Dendritic cell treated with granulocyte-macrophage colony-stimulating factor and Interleukin-4, amounts not matched to agents 40 ng/mL and 50 ng/mL, for 4 days (primary cell): ENCODE measurements around the gene CMSS1.

Source experiments
- H3K27ac Mint-ChIP-seq: one replicate; pipeline ENCODE4 v1.8.0; 2022; ENCODE audit warnings: mild to moderate bottlenecking, mixed read lengths
- H3K27me3 Mint-ChIP-seq: one replicate; pipeline ENCODE4 v1.8.0; 2022; ENCODE audit warnings: mild to moderate bottlenecking, mixed read lengths
- H3K36me3 Mint-ChIP-seq: one replicate; pipeline ENCODE4 v1.8.0; 2022; ENCODE audit warnings: low read depth, mixed read lengths
- H3K4me1 Mint-ChIP-seq: one replicate; pipeline ENCODE4 v1.8.0; 2022; ENCODE audit warnings: low read depth, mixed read lengths
- H3K4me3 Mint-ChIP-seq: one replicate; pipeline ENCODE4 v1.8.0; 2022; ENCODE audit warnings: mild to moderate bottlenecking, moderate library complexity, mixed read lengths
- H3K9me3 Mint-ChIP-seq: one replicate; pipeline ENCODE4 v1.8.0; 2022; ENCODE audit warnings: mixed read lengths
- intact Hi-C: fragments of 100-400 bp; cut with micrococcal nuclease; formaldehyde crosslinking; loops from one replicate; pipeline ENCODE4 v1.15.0; 2022

CMSS1 gene

GRCh38 chr3:99878005-99878404 is 60.3 kb downstream of the CMSS1 start:
- peaks cover 31% of the 10 kb centered on the region for H3K4me1 Mint-ChIP-seq
- no peaks in the 10 kb centered on the region for H3K9me3 Mint-ChIP-seq
- H3K27me3 Mint-ChIP-seq = no peaks in the 10 kb centered on the region
- H3K27ac Mint-ChIP-seq = peak overlapping the region; percentile 35
- no peak overlapping the region for H3K4me3 Mint-ChIP-seq
- H3K36me3 Mint-ChIP-seq = no peaks in the 10 kb centered on the region
- intact Hi-C loops = loop anchor here (5.0 kb wide), 2 partner anchors 61 to 164 kb away; partner anchors contain the start of gene CMSS1

GRCh38 chr3:99879275-99879674 is 61.6 kb downstream of the CMSS1 start:
- Mint-ChIP-seq H3K27ac (no peak overlapping the region), H3K4me1 (peaks cover 36% of the 10 kb centered on the region), H3K4me3 (no peak overlapping the region), H3K9me3 (no peaks in the 10 kb centered on the region), H3K36me3 (no peaks in the 10 kb centered on the region), H3K27me3 (no peaks in the 10 kb centered on the region)
- intact Hi-C loops = loop anchor here (5.0 kb wide), 2 partner anchors 62 to 163 kb away; partner anchors contain the start of gene CMSS1

- Mint-ChIP-seq H3K27me3 (no peaks in the 10 kb centered on the region), H3K27ac (peak overlapping the region; percentile 23), H3K4me1 (peaks cover 39% of the 10 kb centered on the region), H3K36me3 (no peaks in the 10 kb centered on the region), H3K9me3 (no peaks in the 10 kb centered on the region), H3K4me3 (no peak overlapping the region)
- intact Hi-C loops = no loop called here
Measured at GRCh38 chr3:99881121-99881524, 63.5 kb downstream of the CMSS1 start.

GRCh38 chr3:99882436-99883137 is 64.9 kb downstream of the CMSS1 start:
- H3K9me3 Mint-ChIP-seq = no peaks in the 10 kb centered on the region
- H3K36me3 Mint-ChIP-seq = no peaks in the 10 kb centered on the region
- H3K27ac Mint-ChIP-seq = no peak overlapping the region
- H3K27me3 Mint-ChIP-seq = no peaks in the 10 kb centered on the region
- no peak overlapping the region for H3K4me3 Mint-ChIP-seq
- intact Hi-C loops = no loop called here
- H3K4me1 Mint-ChIP-seq = peaks cover 29% of the 10 kb centered on the region

- Mint-ChIP-seq H3K9me3 (no peaks in the 10 kb centered on the region), H3K27ac (no peak overlapping the region), H3K27me3 (no peaks in the 10 kb centered on the region), H3K4me3 (no peak overlapping the region), H3K36me3 (no peaks in the 10 kb centered on the region), H3K4me1 (peaks cover 24% of the 10 kb centered on the region)
- intact Hi-C loops = no loop called here
Measured at GRCh38 chr3:99883138-99883461, 65.4 kb downstream of the CMSS1 start.

- Mint-ChIP-seq H3K9me3 (no peaks in the 10 kb centered on the region), H3K27me3 (no peaks in the 10 kb centered on the region), H3K36me3 (no peaks in the 10 kb centered on the region), H3K27ac (no peak overlapping the region), H3K4me1 (peaks cover 19% of the 10 kb centered on the region), H3K4me3 (no peak overlapping the region)
- intact Hi-C loops = no loop called here
Measured at GRCh38 chr3:99883693-99884092, 66.0 kb downstream of the CMSS1 start.

GRCh38 chr3:99884484-99884883 is 66.8 kb downstream of the CMSS1 start:
- Mint-ChIP-seq H3K27ac (no peak overlapping the region), H3K27me3 (no peaks in the 10 kb centered on the region), H3K4me3 (no peak overlapping the region), H3K36me3 (no peaks in the 10 kb centered on the region), H3K9me3 (no peaks in the 10 kb centered on the region), H3K4me1 (peaks cover 19% of the 10 kb centered on the region)
- intact Hi-C loops = no loop called here

GRCh38 chr3:99885085-99885484 is 67.4 kb downstream of the CMSS1 start:
- no peaks in the 10 kb centered on the region for H3K9me3 Mint-ChIP-seq
- no peaks in the 10 kb centered on the region for H3K27me3 Mint-ChIP-seq
- peaks cover 19% of the 10 kb centered on the region for H3K4me1 Mint-ChIP-seq
- no peaks in the 10 kb centered on the region for H3K36me3 Mint-ChIP-seq
- intact Hi-C loops = no loop called here
- H3K27ac Mint-ChIP-seq = no peak overlapping the region
- no peak overlapping the region for H3K4me3 Mint-ChIP-seq

- H3K9me3 Mint-ChIP-seq = no peaks in the 10 kb centered on the region
- H3K36me3 Mint-ChIP-seq = no peaks in the 10 kb centered on the region
- no peaks in the 10 kb centered on the region for H3K27me3 Mint-ChIP-seq
- H3K4me3 Mint-ChIP-seq = no peak overlapping the region
- H3K27ac Mint-ChIP-seq = no peak overlapping the region
- intact Hi-C loops = no loop called here
- H3K4me1 Mint-ChIP-seq = peaks cover 18% of the 10 kb centered on the region
Measured at GRCh38 chr3:99885851-99886250, 68.2 kb downstream of the CMSS1 start.

GRCh38 chr3:99891610-99892285 is 74.1 kb downstream of the CMSS1 start:
- intact Hi-C loops = no loop called here
- Mint-ChIP-seq H3K27ac (no peak overlapping the region), H3K27me3 (no peaks in the 10 kb centered on the region), H3K9me3 (no peaks in the 10 kb centered on the region), H3K4me1 (peaks cover 22% of the 10 kb centered on the region), H3K4me3 (no peak overlapping the region), H3K36me3 (no peaks in the 10 kb centered on the region)

GRCh38 chr3:99892332-99892731 is 74.7 kb downstream of the CMSS1 start:
- H3K27ac Mint-ChIP-seq = no peak overlapping the region
- no peaks in the 10 kb centered on the region for H3K36me3 Mint-ChIP-seq
- intact Hi-C loops = no loop called here
- no peaks in the 10 kb centered on the region for H3K9me3 Mint-ChIP-seq
- H3K27me3 Mint-ChIP-seq = no peaks in the 10 kb centered on the region
- peaks cover 22% of the 10 kb centered on the region for H3K4me1 Mint-ChIP-seq
- H3K4me3 Mint-ChIP-seq = no peak overlapping the region

- peaks cover 22% of the 10 kb centered on the region for H3K4me1 Mint-ChIP-seq
- no peaks in the 10 kb centered on the region for H3K36me3 Mint-ChIP-seq
- intact Hi-C loops = loop anchor here (5.0 kb wide), 2 partner anchors 152 to 367 kb away; partner anchors contain the start of gene TBC1D23
- no peaks in the 10 kb centered on the region for H3K9me3 Mint-ChIP-seq
- H3K4me3 Mint-ChIP-seq = no peak overlapping the region
- no peaks in the 10 kb centered on the region for H3K27me3 Mint-ChIP-seq
- H3K27ac Mint-ChIP-seq = peak overlapping the region; percentile 95
Measured at GRCh38 chr3:99895131-99895696, 77.6 kb downstream of the CMSS1 start.

GRCh38 chr3:99895703-99896441 is 78.2 kb downstream of the CMSS1 start:
- Mint-ChIP-seq H3K4me3 (peak overlapping the region; percentile 56), H3K27me3 (no peaks in the 10 kb centered on the region), H3K27ac (peak overlapping the region; percentile 95), H3K9me3 (no peaks in the 10 kb centered on the region), H3K36me3 (no peaks in the 10 kb centered on the region), H3K4me1 (peaks cover 22% of the 10 kb centered on the region)
- intact Hi-C loops = loop anchor here (1.0 to 5.0 kb wide), 3 partner anchors 20 to 366 kb away; partner anchors contain the start of gene TBC1D23

- Mint-ChIP-seq H3K27me3 (no peaks in the 10 kb centered on the region), H3K27ac (peak overlapping the region; percentile 95), H3K4me3 (peak overlapping the region; percentile 56), H3K36me3 (no peaks in the 10 kb centered on the region), H3K4me1 (peaks cover 26% of the 10 kb centered on the region), H3K9me3 (no peaks in the 10 kb centered on the region)
- intact Hi-C loops = loop anchor here (1.0 to 5.0 kb wide), 3 partner anchors 20 to 366 kb away; partner anchors contain the start of gene TBC1D23
Measured at GRCh38 chr3:99896482-99896881, 78.8 kb downstream of the CMSS1 start.
